Common myeloid progenitor, CD34-positive (primary cell): Measurements from ENCODE around the gene CYRIA.

Experiments used
- CTCF ChIA-PET: fragments of 350-600 bp; sonication (Branson Sonifier 250); formaldehyde crosslinking; loops from one replicate; lab custom pipeline; 2021; ENCODE audit warnings: antibody characterized with exemption; lab: Charles Lee
- POLR2A ChIA-PET: fragments of 350-600 bp; sonication (Branson Sonifier 250); formaldehyde crosslinking; loops from one replicate; lab custom pipeline; 2021; ENCODE audit warnings: antibody characterized with exemption; lab: Charles Lee
- DNase-seq, 3 donors: peaks; one replicate each; pipeline versions ENCODE4 v3.0.0 to v3.0.0-alpha.2; 2013
- H3K27ac ChIP-seq, 2 experiments: 1 replicate in 1 of 2; 2 replicates in 1 of 2; pipeline ENCODE4 v1.7.0; 2013; ENCODE audit warnings: inconsistent platforms in 2 of 2, low read length in 2 of 2, mild to moderate bottlenecking in 2 of 2, low read depth in 1 of 2, moderate library complexity in 1 of 2; ENCODE audit not compliant: severe bottlenecking in 2 of 2, insufficient read depth in 1 of 2, poor library complexity in 1 of 2
- H3K27me3 ChIP-seq, 5 experiments: replicated peaks in 2 of 5; 1 replicate in 3 of 5; 2 replicates in 2 of 5; pipeline versions ENCODE4 v1.6.1 to v1.7.0; 2013; ENCODE audit warnings: low read length in 4 of 5, mild to moderate bottlenecking in 2 of 5, moderate library complexity in 2 of 5, inconsistent platforms in 1 of 5; ENCODE audit not compliant: insufficient read depth in 5 of 5, control insufficient read depth in 4 of 5
- H3K36me3 ChIP-seq, 4 experiments: 1 replicate in 2 of 4; 2 replicates in 2 of 4; pipeline versions ENCODE4 v1.6.1 to v1.7.0; 2013; ENCODE audit warnings: low read length in 3 of 4, control low read depth in 1 of 4, mild to moderate bottlenecking in 1 of 4; ENCODE audit not compliant: control insufficient read depth in 4 of 4, insufficient read depth in 4 of 4
- H3K4me1 ChIP-seq, 4 experiments: 1 replicate in 3 of 4; 2 replicates in 1 of 4; pipeline versions ENCODE4 v1.6.1 to v1.7.1; 2013; ENCODE audit warnings: low read length in 3 of 4, mild to moderate bottlenecking in 3 of 4, control low read depth in 1 of 4, inconsistent platforms in 1 of 4, moderate library complexity in 1 of 4; ENCODE audit not compliant: control insufficient read depth in 4 of 4, insufficient read depth in 4 of 4; ENCODE audit errors: control extremely low read depth in 1 of 4
- H3K4me3 ChIP-seq, 7 experiments: 1 replicate in 4 of 7; 2 replicates in 3 of 7; pipeline versions ENCODE4 v1.5.1 to v1.7.0; 2013; ENCODE audit warnings: mild to moderate bottlenecking in 7 of 7, low read length in 6 of 7, moderate library complexity in 6 of 7, inconsistent platforms in 2 of 7, low read depth in 2 of 7, control low read depth in 1 of 7; ENCODE audit not compliant: insufficient read depth in 4 of 7, control insufficient read depth in 1 of 7; ENCODE audit errors: extremely low read depth in 1 of 7
- H3K9me3 ChIP-seq, 5 experiments: 1 replicate in 4 of 5; 2 replicates in 1 of 5; pipeline versions ENCODE4 v1.6.1 to v1.7.1; 2013; ENCODE audit warnings: low read length in 4 of 5, mild to moderate bottlenecking in 2 of 5, inconsistent platforms in 1 of 5, low read depth in 1 of 5, moderate library complexity in 1 of 5; ENCODE audit not compliant: control insufficient read depth in 4 of 5, insufficient read depth in 2 of 5; ENCODE audit errors: control extremely low read depth in 1 of 5
- WGBS: methylation state at CpG from one replicate; pipeline ENCODE4 v1.1.5; 2013; ENCODE audit not compliant: insufficient coverage; 5-methylcytosine and 5-hydroxymethylcytosine counted together

Gene CYRIA

DNA sequence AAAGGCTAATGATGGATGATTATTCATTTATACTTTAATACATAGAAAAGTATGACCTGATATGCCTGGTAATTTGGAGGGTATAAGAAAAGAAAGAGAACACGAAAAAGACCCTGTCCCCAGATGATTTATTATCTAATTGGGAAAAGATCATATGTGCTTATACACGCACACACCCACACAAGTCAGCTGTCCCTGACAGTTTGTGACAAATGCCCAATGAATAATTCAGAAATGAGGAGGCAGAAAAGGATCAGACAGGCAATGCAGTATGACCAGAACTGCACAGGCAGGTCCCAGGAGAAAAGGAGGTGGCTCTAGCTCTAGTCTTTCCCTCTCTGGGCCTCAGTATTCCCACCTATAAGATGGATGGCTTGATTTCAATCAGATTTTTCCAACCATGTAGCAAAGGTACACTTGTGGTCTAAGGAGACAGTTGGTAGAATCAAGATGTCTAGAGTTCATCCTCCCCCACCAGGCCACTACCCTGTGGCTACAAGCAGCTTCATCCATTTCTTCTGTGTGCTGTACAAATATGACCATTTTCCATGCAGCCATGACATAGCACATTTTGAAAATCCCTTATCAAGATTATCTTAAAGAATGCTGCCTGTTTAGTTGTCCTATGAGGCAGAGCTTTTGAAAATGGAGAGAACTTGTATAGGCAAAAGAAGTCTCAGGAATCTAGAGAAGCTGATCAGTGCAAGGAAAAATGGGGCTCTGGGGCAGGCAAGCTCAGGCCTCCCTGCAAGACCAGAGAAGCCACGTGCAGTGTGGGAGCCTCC, 19.7 kb downstream of the CYRIA start:
- Histone ChIP-seq H3K9me3 (no peaks in the 10 kb centered on the region), H3K4me3 (no peak overlapping the region), H3K27ac (no peak overlapping the region), H3K27me3 (no peaks in the 10 kb centered on the region), H3K4me1 (peaks cover 0 to 14% (median 0%) of the 10 kb centered on the region in 4 experiments), H3K36me3 (peaks cover 0 to 2% (median 0%) of the 10 kb centered on the region in 4 experiments)
- no peak for DNase-seq
- POLR2A ChIA-PET: no interaction called here
- CTCF ChIA-PET: interaction anchor here (1.2 to 3.1 kb wide), 3 partner anchors 9 to 37 kb away, joined by 3 to 11 read pairs (median 4); no protein-coding TSS in a partner anchor
- no CpG with 5 or more reads among the region's 3 CpGs for WGBS

DNA sequence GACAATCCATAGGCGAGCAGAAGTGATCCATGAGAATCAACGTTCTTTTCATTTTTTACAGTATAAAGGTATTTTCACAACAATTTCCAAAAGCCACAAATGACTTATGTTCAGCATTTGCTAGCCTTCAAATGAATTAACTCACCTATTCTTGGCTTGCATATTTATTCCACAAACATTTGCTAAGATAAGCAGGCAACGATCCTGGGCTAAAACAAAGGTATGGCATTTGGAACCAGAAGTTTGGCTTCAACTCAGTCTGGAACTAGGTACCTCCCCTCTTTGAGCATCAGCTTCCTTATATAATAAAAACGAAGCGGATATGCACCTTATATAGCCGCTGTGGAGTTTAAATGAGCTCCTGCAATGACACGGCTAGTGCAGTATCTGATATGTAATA, 20.5 kb downstream of the CYRIA start:
- Histone ChIP-seq H3K4me3 (no peak overlapping the region), H3K27me3 (no peaks in the 10 kb centered on the region), H3K27ac (no peak overlapping the region), H3K9me3 (no peaks in the 10 kb centered on the region), H3K36me3 (peaks cover 0 to 2% (median 0%) of the 10 kb centered on the region in 4 experiments), H3K4me1 (peaks cover 0 to 10% (median 0%) of the 10 kb centered on the region in 4 experiments)
- DNase-seq: no peak
- CTCF ChIA-PET: interaction anchor here (1.5 to 3.1 kb wide), 4 partner anchors 8 to 32 kb away, joined by 3 to 11 read pairs (median 4); no protein-coding TSS in a partner anchor
- POLR2A ChIA-PET: no interaction called here
- WGBS: 100% methylated on average over 7 of the region's 7 CpGs

DNA sequence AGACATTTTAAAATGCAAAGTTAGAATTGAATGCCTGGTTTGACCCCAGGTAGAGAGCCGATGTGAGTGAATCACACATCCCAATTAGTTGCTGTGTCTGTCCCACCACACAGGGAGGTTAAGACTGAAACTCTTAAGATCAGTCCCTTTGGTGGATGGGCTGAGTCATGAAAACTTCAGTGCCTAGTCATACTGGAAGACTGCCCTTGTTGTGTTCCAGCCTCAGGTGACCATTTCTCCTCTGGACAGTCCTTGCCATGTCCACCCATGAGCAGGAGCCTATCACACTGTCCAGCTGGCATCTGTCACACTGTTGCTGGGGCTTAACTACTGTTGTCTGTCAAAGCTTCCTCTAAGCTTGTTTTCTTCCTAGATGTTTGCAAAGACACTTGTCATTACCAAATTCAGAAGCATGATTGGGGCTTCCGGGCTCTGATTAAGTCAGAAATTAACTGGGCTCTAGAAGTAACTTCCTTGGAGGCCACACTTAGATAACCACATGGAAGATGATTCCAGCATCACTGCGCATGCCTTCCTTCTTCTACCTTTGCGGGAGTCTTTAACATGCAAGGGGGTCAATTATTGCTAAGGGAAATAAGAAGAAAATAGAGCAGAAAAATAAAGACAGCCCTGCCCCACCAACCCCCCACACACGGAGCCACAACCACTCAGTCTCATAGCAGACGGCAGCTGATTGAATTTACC, 21.3 kb downstream of the CYRIA start:
- ChIA-PET CTCF (interaction anchor here (1.4 to 3.1 kb wide), 5 partner anchors 8 to 31 kb away, joined by 3 to 11 read pairs (median 4); no protein-coding TSS in a partner anchor), POLR2A (no interaction called here)
- no peak overlapping the region for H3K27ac ChIP-seq
- no peaks in the 10 kb centered on the region for H3K9me3 ChIP-seq
- peaks cover 0 to 2% (median 0%) of the 10 kb centered on the region in 4 experiments for H3K36me3 ChIP-seq
- peaks cover under 1 to 15% (median 2%) of the 10 kb centered on the region in 4 experiments for H3K4me1 ChIP-seq
- 100% methylated on average over 2 of the region's 6 CpGs for WGBS
- H3K27me3 ChIP-seq: no peaks in the 10 kb centered on the region
- no peak for DNase-seq
- H3K4me3 ChIP-seq: no peak overlapping the region

DNA sequence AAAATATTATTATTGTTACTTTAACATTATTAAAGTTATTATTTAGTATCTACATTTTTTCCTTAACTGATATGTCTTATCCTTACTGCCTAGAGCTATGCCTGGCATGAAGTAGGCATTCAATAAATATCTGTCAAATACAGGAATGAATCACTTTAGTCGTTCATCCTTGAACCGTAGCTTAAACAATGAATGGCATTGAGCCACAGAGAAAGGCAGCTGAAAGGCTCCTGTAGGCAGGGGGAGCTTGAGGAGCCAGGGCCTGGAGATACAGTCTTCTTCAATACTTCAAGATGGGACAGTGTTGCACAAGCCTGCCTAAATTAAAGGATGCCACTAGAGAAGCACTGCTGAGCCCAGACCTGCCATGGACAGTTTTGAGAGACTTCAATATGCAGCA, 22.5 kb downstream of the CYRIA start:
- no peak overlapping the region for H3K4me3 ChIP-seq
- ChIA-PET POLR2A (interaction anchor here (0.6 kb wide), 1 partner anchor 729 kb away, joined by 3 read pairs; no protein-coding TSS in a partner anchor), CTCF (interaction anchor here (1.1 to 1.2 kb wide), 2 partner anchors 26 to 113 kb away, joined by 3 to 4 read pairs; no protein-coding TSS in a partner anchor)
- 100% methylated on average over 2 of the region's 2 CpGs for WGBS
- no peak overlapping the region for H3K27ac ChIP-seq
- no peak for DNase-seq
- no peaks in the 10 kb centered on the region for H3K27me3 ChIP-seq
- peaks cover 5 to 23% (median 7%) of the 10 kb centered on the region in 4 experiments for H3K4me1 ChIP-seq
- no peaks in the 10 kb centered on the region for H3K9me3 ChIP-seq
- peaks cover 0 to 2% (median 0%) of the 10 kb centered on the region in 4 experiments for H3K36me3 ChIP-seq

DNA sequence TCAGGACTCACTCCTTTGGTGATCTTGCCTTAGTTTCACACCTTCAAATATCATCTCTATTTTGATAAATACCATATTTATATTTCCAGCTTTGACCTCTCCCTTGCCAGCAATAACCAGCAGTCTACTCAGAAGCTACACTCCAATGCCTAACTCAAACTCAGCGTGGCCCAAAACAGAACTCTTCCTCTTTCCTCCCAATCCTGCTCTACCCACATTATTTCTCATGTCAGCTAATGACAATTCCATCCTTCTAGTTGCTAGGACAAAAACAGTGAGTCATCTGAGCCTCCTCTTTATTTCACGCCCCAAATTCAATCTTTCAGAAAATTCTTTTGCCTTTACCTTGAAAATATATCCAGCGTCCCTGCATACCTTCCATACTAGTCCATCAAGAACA, 23.5 kb downstream of the CYRIA start:
- Histone ChIP-seq H3K27me3 (no peaks in the 10 kb centered on the region), H3K9me3 (peaks cover 0 to 3% (median 2%) of the 10 kb centered on the region in 5 experiments), H3K4me1 (peaks cover 5 to 23% (median 7%) of the 10 kb centered on the region in 4 experiments), H3K4me3 (no peak overlapping the region), H3K36me3 (peaks cover 0 to 2% (median 1%) of the 10 kb centered on the region in 4 experiments), H3K27ac (no peak overlapping the region)
- no peak for DNase-seq
- ChIA-PET CTCF (interaction anchor here (1.1 to 1.2 kb wide), 2 partner anchors 19 to 114 kb away, joined by 3 to 4 read pairs; no protein-coding TSS in a partner anchor), POLR2A (no interaction called here)
- 98% methylated on average over 3 of the region's 3 CpGs for WGBS

DNA sequence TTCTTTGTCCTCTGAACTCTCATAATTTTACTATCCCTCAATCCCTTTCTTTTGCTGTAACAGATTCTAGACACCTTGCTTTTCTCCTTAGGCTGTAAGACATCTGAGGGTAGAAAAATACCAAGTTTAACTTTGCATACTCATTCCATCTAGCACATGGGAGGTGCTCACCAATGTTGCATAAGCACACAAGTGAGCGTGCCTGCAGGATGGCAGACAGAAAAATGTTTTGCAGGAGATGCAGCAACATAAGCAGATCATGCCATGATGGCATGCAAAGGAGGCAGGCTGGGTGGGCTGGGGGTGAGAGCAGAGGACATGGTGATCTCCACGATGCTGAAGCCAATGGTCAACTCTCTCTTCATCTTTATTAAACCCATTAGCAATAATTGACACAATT, 24.1 kb downstream of the CYRIA start:
- peaks cover 0 to 3% (median 1%) of the 10 kb centered on the region in 4 experiments for H3K36me3 ChIP-seq
- ChIA-PET CTCF (interaction anchor here (1.1 kb wide), 1 partner anchor 19 kb away, joined by 3 read pairs; no protein-coding TSS in a partner anchor), POLR2A (no interaction called here)
- peaks cover 0 to 4% (median 2%) of the 10 kb centered on the region in 5 experiments for H3K9me3 ChIP-seq
- no peak overlapping the region for H3K4me3 ChIP-seq
- no peak for DNase-seq
- no peak overlapping the region for H3K27ac ChIP-seq
- 100% methylated on average over 1 of the region's 2 CpGs for WGBS
- H3K27me3 ChIP-seq: no peaks in the 10 kb centered on the region
- peaks cover 5 to 25% (median 7%) of the 10 kb centered on the region in 4 experiments for H3K4me1 ChIP-seq
